Activated B cell treated with CpG ODN at 0.5 μM for 24 hours (primary cell): ENCODE results near the gene AGPAT1. TPM values are rescaled to one million over a fixed set of nuclear protein-coding genes. Genes with fewer than 3 reads are reported as not detected.

ENCODE experiments used
- ATAC-seq: fragments of 200-7000 bp; cut with Tn5 transposase; one replicate; pipeline ENCODE4 v1.10.0; 2021; ENCODE audit warnings: low read depth, mild to moderate bottlenecking, moderate library complexity
- CTCF ChIA-PET: fragments of 350-600 bp; sonication (Branson Sonifier 250); formaldehyde crosslinking; loops from one replicate; lab custom pipeline; 2021; ENCODE audit warnings: antibody characterized with exemption; lab: Charles Lee
- POLR2A ChIA-PET: fragments of 350-600 bp; sonication (Branson Sonifier 250); formaldehyde crosslinking; loops from one replicate; lab custom pipeline; 2021; ENCODE audit warnings: antibody characterized with exemption; lab: Charles Lee
- DNase-seq: peaks from one replicate; pipeline ENCODE4 v3.0.0; 2022
- H3K27ac Mint-ChIP-seq: one replicate; pipeline ENCODE4 v1.8.0; 2020; ENCODE audit warnings: mixed read lengths
- H3K27me3 Mint-ChIP-seq: one replicate; pipeline ENCODE4 v1.8.0; 2021; ENCODE audit warnings: mixed read lengths
- H3K36me3 Mint-ChIP-seq: one replicate; pipeline ENCODE4 v1.8.0; 2021; ENCODE audit warnings: low read depth, mixed read lengths
- H3K4me1 Mint-ChIP-seq: one replicate; pipeline ENCODE4 v1.8.0; 2021; ENCODE audit warnings: mixed read lengths
- H3K4me3 Mint-ChIP-seq: one replicate; pipeline ENCODE4 v1.8.0; 2020; ENCODE audit warnings: mild to moderate bottlenecking, mixed read lengths
- H3K9me3 Mint-ChIP-seq: one replicate; pipeline ENCODE4 v1.8.0; 2020; ENCODE audit warnings: mixed read lengths
- intact Hi-C: fragments of 100-400 bp; cut with micrococcal nuclease; formaldehyde crosslinking; loops from one replicate; pipeline ENCODE4 v1.15.1; 2024
- total RNA-seq: library from RNA; stranded (reverse); gene quantifications from 2 replicates; pipeline ENCODE4 v1.2.3, GENCODE V29; 2022
- TF ChIP-seq, protein P1 (sequence below): fragments of 200-600 bp; IDR thresholded peaks from one replicate; pipeline ENCODE4 v1.8.0; 2022; ENCODE audit warnings: antibody characterized with exemption, mild to moderate bottlenecking

The AGPAT1 gene
- total RNA-seq, 1 donor from 2014 or later, result 26.4 TPM

DNA sequence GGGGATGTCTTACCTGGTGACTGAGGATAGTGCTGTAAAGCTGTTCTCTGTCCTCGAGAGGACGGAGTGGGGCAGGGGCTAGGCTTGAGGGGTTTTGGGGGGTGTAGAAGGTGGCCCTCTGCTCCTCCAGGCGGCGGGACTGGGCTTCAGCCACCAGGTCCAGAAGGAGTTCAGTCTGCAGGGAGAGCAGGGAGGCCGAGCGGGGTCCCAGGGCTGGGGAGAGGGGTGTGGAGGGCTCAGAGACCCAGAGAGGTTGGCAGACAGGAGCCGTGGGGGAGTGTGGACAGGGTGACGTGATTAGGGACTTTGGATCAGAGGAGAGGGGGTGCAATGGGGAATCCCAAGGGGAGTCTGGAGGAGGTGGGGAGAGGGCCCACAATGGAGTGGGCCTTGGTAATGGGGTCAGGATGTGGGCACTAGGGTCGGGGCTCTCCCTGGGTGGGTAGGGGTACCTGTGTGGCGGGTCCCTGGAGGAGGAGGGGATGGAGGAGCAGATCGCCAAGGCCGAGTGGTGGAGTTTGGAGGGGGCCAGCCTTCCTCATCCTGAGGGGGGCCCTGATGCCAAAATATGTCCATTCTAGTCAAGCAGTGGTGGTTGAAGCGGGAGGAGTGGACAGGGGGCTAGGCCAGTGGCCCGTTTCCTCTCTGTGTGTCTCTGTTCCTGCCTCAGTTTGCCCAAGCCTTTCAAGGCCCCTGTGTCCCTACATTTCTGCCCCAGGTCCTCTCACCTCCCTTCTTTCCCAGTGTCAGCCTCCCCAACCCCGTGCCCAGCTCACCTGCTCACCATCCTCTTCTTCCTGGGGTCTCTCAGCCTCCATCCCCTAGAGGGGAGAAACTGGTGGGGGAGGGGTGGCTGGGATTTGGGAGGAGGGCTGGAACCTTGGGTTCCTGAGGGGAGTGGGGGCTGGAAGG is 16.1 kb upstream of the AGPAT1 start:
- intact Hi-C loops, result loop anchor here (2.0 to 10.0 kb wide), 3 partner anchors 37 to 750 kb away; partner anchors contain the start of genes ATP6V1G2, DDX39B, HLA-DMB and NFKBIL1
- ChIA-PET CTCF (interaction anchor here (0.8 to 1.0 kb wide), 3 partner anchors 52 to 662 kb away, joined by 3 to 5 read pairs (median 4); partner anchors contain the start of genes PSMB9 and TAP1), POLR2A (interaction anchor here (0.5 to 5.2 kb wide), 21 partner anchors 9 to 1125 kb away, joined by 3 to 102 read pairs (median 5); partner anchors contain the start of genes AGPAT1, ATF6B, DDX39B and DXO)
- TF ChIP-seq, protein P1, sequence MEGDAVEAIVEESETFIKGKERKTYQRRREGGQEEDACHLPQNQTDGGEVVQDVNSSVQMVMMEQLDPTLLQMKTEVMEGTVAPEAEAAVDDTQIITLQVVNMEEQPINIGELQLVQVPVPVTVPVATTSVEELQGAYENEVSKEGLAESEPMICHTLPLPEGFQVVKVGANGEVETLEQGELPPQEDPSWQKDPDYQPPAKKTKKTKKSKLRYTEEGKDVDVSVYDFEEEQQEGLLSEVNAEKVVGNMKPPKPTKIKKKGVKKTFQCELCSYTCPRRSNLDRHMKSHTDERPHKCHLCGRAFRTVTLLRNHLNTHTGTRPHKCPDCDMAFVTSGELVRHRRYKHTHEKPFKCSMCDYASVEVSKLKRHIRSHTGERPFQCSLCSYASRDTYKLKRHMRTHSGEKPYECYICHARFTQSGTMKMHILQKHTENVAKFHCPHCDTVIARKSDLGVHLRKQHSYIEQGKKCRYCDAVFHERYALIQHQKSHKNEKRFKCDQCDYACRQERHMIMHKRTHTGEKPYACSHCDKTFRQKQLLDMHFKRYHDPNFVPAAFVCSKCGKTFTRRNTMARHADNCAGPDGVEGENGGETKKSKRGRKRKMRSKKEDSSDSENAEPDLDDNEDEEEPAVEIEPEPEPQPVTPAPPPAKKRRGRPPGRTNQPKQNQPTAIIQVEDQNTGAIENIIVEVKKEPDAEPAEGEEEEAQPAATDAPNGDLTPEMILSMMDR, result no peak
- no peak for DNase-seq
- Mint-ChIP-seq H3K9me3 (no peaks in the 10 kb centered on the region), H3K27me3 (no peaks in the 10 kb centered on the region), H3K4me3 (peak overlapping the region; percentile 91), H3K36me3 (peaks cover 54% of the 10 kb centered on the region), H3K4me1 (peaks cover 82% of the 10 kb centered on the region), H3K27ac (peak overlapping the region; percentile 96)
- no peak for ATAC-seq

DNA sequence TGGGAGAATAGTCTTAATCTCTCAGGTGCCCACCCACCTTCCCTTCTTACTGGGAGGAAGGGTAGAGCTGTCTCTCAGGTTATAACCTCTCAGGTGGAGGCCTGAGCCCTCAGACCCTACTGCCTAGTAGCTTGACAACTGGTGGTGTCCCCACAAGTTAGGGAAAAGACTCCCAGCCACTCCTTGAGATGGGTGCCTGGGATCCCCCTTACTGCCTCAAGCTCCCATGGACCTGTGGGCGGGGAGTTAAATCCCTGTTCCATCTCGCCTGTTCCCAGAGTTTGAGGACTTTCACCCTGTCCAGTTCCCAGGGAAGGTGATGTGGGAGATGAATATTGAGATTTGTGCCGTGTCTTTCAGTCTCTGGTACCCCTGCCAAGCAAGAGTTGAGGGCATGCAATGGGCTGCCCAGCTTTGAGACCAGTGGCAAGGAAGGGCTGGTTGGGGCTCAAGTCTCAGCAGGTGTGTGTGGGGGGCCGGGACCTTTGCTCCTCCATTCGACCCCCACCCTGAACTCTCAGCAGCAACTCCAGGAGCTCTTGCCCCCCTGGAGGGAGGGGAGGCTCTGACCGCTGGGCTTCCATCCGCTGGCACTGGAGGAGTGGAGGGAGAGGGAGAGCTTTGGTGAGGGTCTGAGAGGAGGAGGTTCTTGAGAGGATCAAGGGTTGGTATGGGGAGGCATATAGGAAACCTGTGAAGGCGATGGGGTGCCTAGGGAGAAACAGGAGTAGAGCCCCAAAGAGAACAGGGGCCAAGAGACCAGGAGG is 15.2 kb upstream of the AGPAT1 start:
- H3K4me3 Mint-ChIP-seq, result peak overlapping the region; percentile 91
- TF ChIP-seq, protein P1, result no peak
- peaks cover 58% of the 10 kb centered on the region for H3K36me3 Mint-ChIP-seq
- no peaks in the 10 kb centered on the region for H3K9me3 Mint-ChIP-seq
- H3K27ac Mint-ChIP-seq, result peak overlapping the region; percentile 96
- ChIA-PET POLR2A (interaction anchor here (0.7 to 5.2 kb wide), 15 partner anchors 9 to 1086 kb away, joined by 3 to 102 read pairs (median 6); partner anchors contain the start of genes AGPAT1, ATF6B, BAG6 and BRD2), CTCF (no interaction called here)
- DNase-seq (no peak), ATAC-seq (no peak)
- no peaks in the 10 kb centered on the region for H3K27me3 Mint-ChIP-seq
- intact Hi-C loops, result loop anchor here (1.0 to 10.0 kb wide), 5 partner anchors 13 to 751 kb away; partner anchors contain the start of genes ATF6B, ATP6V1G2, DDX39B and HLA-DMB
- H3K4me1 Mint-ChIP-seq, result peaks cover 83% of the 10 kb centered on the region

DNA sequence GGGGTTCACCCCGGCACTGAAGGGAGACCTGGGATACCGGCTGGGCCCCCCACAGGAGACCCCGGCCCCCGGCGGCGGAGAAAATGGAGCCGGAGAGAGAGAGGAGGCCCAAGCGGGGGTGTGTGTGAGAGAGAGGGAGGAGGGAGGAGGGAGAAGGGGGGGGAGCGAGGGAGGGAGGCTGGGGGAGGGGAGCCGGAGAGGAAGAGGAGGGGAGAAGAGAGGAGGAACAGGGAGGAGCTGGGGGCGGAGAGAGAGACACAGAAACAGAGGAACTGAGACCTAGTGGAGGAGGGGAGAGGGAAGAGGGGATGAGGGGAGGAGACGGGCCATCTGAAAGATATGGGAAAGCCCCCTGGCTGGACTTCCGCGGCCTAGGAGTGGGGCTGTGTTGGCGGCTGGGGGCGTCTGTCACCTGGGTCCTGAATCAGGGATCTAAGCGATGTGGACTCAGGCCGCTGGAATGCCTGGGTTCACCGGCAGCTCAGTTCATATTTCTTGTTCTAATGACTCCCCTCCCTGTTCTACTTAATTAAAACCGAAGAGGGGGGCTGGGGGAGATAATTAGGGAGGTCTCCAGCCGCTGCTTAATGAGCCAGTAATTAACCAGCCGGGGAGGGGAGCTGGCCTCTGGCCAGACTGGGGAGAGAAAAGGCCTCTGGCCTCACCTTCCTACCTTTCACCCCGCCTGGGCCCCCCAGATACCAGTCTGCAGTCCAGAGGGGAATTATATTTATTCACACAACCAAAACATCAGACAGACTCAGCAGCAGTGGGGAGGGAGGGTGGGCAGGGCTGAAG is 14.4 kb upstream of the AGPAT1 start, which contains the start of gene PBX2:
Gene PBX2 (minus strand): TSS at position 149 of the 798 bp plus-strand sequence. CDS start 287 bp downstream, outside the sequence.
- no peaks in the 10 kb centered on the region for H3K27me3 Mint-ChIP-seq
- H3K9me3 Mint-ChIP-seq, result no peaks in the 10 kb centered on the region
- peak within 1 kb of the TSS; percentile 96 for H3K27ac Mint-ChIP-seq
- ChIA-PET POLR2A (interaction anchor here (0.6 to 5.2 kb wide), 31 partner anchors 8 to 1976 kb away, joined by 3 to 102 read pairs (median 4); partner anchors contain the start of genes AGPAT1, ATF6B, BAG6 and BRD2), CTCF (no interaction called here)
- peak; percentile 61 for DNase-seq
- H3K4me3 Mint-ChIP-seq, result peak within 1 kb of the TSS; percentile 91
- peaks cover 60% of the 10 kb centered on the region for H3K36me3 Mint-ChIP-seq
- intact Hi-C loops, result loop anchor here (1.0 to 10.0 kb wide), 5 partner anchors 12 to 752 kb away; partner anchors contain the start of genes ATF6B, ATP6V1G2, DDX39B and HLA-DMB
- ATAC-seq, result peak; percentile 86
- TF ChIP-seq, protein P1, result no peak
- peaks cover 85% of the 10 kb centered on the region for H3K4me1 Mint-ChIP-seq

DNA sequence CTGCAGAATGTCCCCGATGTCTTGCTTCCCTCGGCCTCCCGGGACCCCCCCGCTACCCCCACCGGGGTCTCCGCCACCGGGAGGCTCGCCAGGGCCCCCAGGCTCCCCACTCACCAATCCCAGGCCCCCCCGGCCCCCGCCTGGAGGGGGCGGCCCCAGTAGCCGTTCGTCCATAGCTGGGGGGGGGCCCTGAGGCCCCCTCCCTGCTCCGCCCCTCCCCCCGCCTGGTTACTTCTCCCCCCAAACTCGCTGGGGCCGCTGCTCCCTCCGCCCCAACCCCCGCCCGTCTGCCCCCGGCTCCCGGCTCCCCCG is 13.8 kb upstream of the AGPAT1 start:
- ChIA-PET CTCF (no interaction called here), POLR2A (interaction anchor here (0.7 to 5.2 kb wide), 16 partner anchors 8 to 1088 kb away, joined by 3 to 102 read pairs (median 5); partner anchors contain the start of genes AGPAT1, ATF6B, BAG6 and BRD2)
- peaks cover 80% of the 10 kb centered on the region for H3K4me1 Mint-ChIP-seq
- TF ChIP-seq, protein P1, result no peak
- peaks cover 59% of the 10 kb centered on the region for H3K36me3 Mint-ChIP-seq
- intact Hi-C loops, result loop anchor here (1.0 to 10.0 kb wide), 5 partner anchors 11 to 753 kb away; partner anchors contain the start of genes ATF6B, ATP6V1G2, DDX39B and HLA-DMB
- no peak for DNase-seq
- H3K9me3 Mint-ChIP-seq, result no peaks in the 10 kb centered on the region
- no peak for ATAC-seq
- peak overlapping the region; percentile 83 for H3K27ac Mint-ChIP-seq
- peak overlapping the region; percentile 91 for H3K4me3 Mint-ChIP-seq
- H3K27me3 Mint-ChIP-seq, result no peaks in the 10 kb centered on the region
